ENCODE measurements around the gene CDKL5.
"Not testable (repeated sequence)": the region's sequence is repeated elsewhere in the genome, so short reads cannot be mapped to it uniquely, and the experiment has no call there.

The CDKL5 gene

DNA sequence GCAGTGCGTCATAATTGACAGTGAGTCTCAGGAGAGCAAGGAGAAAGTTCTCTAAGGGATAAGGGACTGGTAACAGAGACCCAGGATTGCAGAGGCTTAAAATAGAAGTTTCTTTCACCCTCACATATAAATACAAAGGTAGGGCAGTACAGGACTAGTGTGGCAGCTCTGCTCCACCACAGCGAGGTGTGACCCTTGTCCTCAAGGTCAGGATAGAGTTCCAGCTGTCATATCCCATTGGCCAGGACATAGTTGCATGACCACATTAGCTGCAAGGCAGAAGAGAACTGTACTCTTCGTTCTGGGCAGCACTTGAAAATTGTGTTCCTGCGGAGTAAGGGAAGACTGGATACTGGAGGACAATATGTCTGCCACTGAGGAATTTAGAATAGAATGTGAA lies 152.0 kb downstream of the CDKL5 start:
- no peak for DNase-seq (ENCODE audit: extremely low spot score)
- ChIA-PET CTCF (no interaction called here), POLR2A (no interaction called here)
- TF ChIP-seq BHLHE40 (IDR thresholded peaks at IDR 0.05; ENCODE audit: borderline replicate concordance) = no peak
- TF ChIP-seq FOXA1 (IDR thresholded peaks at IDR 0.05) = no peak
- TF ChIP-seq L3MBTL2 (conservative IDR thresholded peaks at IDR 0.05) = no peak
- TF ChIP-seq ARNT (IDR thresholded peaks at IDR 0.05) = no peak
- no peak for TF ChIP-seq SUZ12 (IDR thresholded peaks at IDR 0.05)
- TF ChIP-seq, protein P1, sequence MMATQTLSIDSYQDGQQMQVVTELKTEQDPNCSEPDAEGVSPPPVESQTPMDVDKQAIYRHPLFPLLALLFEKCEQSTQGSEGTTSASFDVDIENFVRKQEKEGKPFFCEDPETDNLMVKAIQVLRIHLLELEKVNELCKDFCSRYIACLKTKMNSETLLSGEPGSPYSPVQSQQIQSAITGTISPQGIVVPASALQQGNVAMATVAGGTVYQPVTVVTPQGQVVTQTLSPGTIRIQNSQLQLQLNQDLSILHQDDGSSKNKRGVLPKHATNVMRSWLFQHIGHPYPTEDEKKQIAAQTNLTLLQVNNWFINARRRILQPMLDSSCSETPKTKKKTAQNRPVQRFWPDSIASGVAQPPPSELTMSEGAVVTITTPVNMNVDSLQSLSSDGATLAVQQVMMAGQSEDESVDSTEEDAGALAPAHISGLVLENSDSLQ (IDR thresholded peaks at IDR 0.05) = no peak
- no peak for TF ChIP-seq ELF4 (IDR thresholded peaks at IDR 0.05)
- no peak for TF ChIP-seq NFRKB (IDR thresholded peaks at IDR 0.05)
- TF ChIP-seq ZNF384 (IDR thresholded peaks at IDR 0.05) = no peak
- TF ChIP-seq CTBP1 (IDR thresholded peaks at IDR 0.05; ENCODE audit: borderline replicate concordance) = no peak
- no peak for TF ChIP-seq SP1 (IDR thresholded peaks at IDR 0.05)
- TF ChIP-seq FOXM1 (IDR thresholded peaks at IDR 0.05; ENCODE audit: borderline replicate concordance) = no peak
- no peak for TF ChIP-seq HDGF (IDR thresholded peaks at IDR 0.05; ENCODE audit: borderline replicate concordance)
- TF ChIP-seq LEF1 (IDR thresholded peaks at IDR 0.05; ENCODE audit: borderline replicate concordance) = no peak
- no peak for TF ChIP-seq FOXK2 (IDR thresholded peaks at IDR 0.05)
- TF ChIP-seq TARDBP (IDR thresholded peaks at IDR 0.05) = no peak

DNA sequence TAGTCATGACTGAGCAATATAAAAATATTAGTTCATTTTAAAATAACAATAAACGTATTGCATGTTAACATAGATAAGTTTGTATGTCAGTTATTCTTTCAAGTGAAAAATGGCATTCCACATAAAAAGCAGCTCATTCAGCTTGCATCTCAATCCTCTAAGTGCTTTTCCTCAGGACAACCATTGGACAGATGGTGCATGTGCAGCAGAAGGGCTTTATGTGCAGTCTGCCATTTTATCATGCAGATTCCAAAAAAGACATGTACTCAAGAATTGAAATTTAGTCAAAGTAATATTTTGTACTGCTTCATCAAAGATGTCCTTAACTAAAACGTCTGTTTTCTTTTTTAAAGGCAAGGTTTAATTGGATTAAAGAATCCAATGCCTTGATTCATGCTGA lies 153.1 kb downstream of the CDKL5 start:
- TF ChIP-seq NFRKB (IDR thresholded peaks at IDR 0.05) = no peak
- TF ChIP-seq BHLHE40 (IDR thresholded peaks at IDR 0.05; ENCODE audit: borderline replicate concordance) = no peak
- TF ChIP-seq ARNT (IDR thresholded peaks at IDR 0.05) = no peak
- no peak for TF ChIP-seq L3MBTL2 (conservative IDR thresholded peaks at IDR 0.05)
- TF ChIP-seq HDGF (IDR thresholded peaks at IDR 0.05; ENCODE audit: borderline replicate concordance) = no peak
- no peak for TF ChIP-seq FOXM1 (IDR thresholded peaks at IDR 0.05; ENCODE audit: borderline replicate concordance)
- DNase-seq (ENCODE audit: extremely low spot score) = no peak
- ChIA-PET CTCF (no interaction called here), POLR2A (no interaction called here)

DNA sequence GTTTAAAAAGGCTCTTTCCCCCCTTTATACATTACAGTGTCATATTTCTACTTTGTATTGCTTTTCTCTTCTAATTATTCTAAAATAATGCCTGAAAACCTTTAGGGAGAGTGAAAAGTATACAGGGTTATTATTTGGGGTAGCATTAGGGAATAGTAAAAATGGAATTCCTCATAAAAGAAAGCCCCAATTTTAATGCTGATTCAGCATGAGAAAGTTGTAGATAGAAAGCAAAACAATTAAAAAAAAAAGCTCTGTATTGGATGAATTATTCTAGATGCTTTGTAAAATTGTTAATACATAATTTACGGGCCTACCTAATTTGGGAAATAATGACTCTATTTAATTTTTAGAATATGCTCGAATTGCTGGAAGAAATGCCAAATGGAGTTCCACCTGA lies 154.1 kb downstream of the CDKL5 start:
- ChIA-PET POLR2A (no interaction called here), CTCF (no interaction called here)
- TF ChIP-seq FOXK2 (IDR thresholded peaks at IDR 0.05) = no peak
- TF ChIP-seq ZNF384 (IDR thresholded peaks at IDR 0.05) = no peak
- TF ChIP-seq LEF1 (IDR thresholded peaks at IDR 0.05; ENCODE audit: borderline replicate concordance) = no peak
- TF ChIP-seq CTBP1 (IDR thresholded peaks at IDR 0.05; ENCODE audit: borderline replicate concordance) = no peak
- no peak for TF ChIP-seq FOXA1 (IDR thresholded peaks at IDR 0.05)
- TF ChIP-seq ELF4 (IDR thresholded peaks at IDR 0.05) = no peak
- no peak for TF ChIP-seq SUZ12 (IDR thresholded peaks at IDR 0.05)
- TF ChIP-seq, protein P1 (IDR thresholded peaks at IDR 0.05) = no peak
- no peak for TF ChIP-seq SP1 (IDR thresholded peaks at IDR 0.05)
- DNase-seq (ENCODE audit: extremely low spot score) = no peak

DNA sequence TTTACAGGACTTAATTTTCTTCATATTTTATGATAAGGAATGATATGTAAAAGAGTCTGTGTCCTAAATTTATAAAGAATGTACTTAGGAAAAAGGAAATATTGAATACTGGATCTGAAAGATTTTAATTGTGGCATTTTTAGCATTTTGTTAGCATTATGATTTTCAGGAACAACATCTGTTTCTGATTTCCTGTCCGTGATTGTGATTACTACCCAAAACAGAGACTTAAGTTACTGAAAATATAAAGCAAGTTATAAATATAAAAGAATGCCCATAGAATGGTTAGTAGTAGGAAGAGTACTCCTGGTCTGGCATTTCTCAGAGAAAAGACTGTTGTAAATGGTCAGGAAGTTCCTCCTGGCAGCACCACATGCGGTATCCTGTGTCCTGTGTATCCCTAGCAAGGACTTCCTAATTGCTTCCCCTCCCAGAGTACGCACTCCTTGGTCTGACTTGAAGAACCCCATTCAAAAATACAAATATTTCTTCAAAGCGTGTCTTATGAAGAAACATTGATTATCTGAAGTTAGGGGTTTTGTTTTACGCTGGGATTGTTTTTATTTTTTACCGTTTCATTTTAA lies 157.6 kb downstream of the CDKL5 start:
- no peak for DNase-seq (ENCODE audit: extremely low spot score)
- CTCF ChIA-PET = no interaction called here
- POLR2A ChIA-PET = no interaction called here
- TF ChIP-seq FOXA1 (IDR thresholded peaks at IDR 0.05) (no peak), ELF4 (IDR thresholded peaks at IDR 0.05) (no peak), TARDBP (IDR thresholded peaks at IDR 0.05) (no peak), HDGF (IDR thresholded peaks at IDR 0.05; ENCODE audit: borderline replicate concordance) (no peak), ZNF384 (IDR thresholded peaks at IDR 0.05) (no peak), CTBP1 (IDR thresholded peaks at IDR 0.05; ENCODE audit: borderline replicate concordance) (no peak), L3MBTL2 (conservative IDR thresholded peaks at IDR 0.05) (no peak), SUZ12 (IDR thresholded peaks at IDR 0.05) (no peak), ARNT (IDR thresholded peaks at IDR 0.05) (no peak), FOXM1 (IDR thresholded peaks at IDR 0.05; ENCODE audit: borderline replicate concordance) (no peak), LEF1 (IDR thresholded peaks at IDR 0.05; ENCODE audit: borderline replicate concordance) (no peak), NFRKB (IDR thresholded peaks at IDR 0.05) (no peak), BHLHE40 (IDR thresholded peaks at IDR 0.05; ENCODE audit: borderline replicate concordance) (no peak)

DNA sequence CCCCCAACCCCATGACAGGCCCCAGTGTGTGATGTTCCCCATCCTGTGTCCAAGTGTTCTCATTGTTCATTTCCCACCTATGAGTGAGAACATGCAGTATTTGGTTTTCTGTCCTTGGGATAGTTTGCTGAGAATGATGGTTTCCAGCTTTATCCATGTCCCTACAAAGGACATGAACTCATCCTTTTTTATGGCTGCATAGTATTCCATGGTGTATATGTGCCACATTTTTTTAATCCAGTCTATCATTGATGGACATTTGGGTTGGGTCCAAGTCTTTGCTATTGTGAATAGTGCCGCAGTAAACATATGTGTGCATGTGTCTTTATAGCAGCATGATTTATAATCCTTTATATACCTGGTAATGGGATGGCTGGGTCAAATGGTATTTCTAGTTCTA lies 163.9 kb downstream of the CDKL5 start:
- CTCF ChIA-PET; POLR2A ChIA-PET; DNase-seq (ENCODE audit: extremely low spot score): not testable (repeated sequence)

DNA sequence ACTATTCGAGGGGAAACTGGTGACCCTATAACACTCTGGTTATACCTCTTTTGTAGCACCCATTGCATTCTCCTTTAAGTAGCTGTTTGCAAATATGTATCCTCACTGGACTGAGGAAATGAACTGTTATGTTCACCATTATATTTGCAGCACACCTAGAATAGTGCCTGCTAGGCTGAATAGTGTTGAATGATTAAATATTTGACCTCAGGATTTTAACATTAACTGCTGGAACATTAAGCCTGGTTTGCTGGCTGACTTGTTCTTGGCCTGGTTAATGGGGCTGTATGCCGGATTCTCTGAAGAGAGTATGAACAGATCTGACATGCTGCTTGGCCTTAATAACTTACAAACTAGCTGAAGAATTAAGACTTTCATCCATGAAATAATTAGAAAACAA lies 166.4 kb downstream of the CDKL5 start:
- ChIA-PET CTCF (no interaction called here), POLR2A (no interaction called here)
- TF ChIP-seq, protein P1 (IDR thresholded peaks at IDR 0.05) = no peak
- TF ChIP-seq SUZ12 (IDR thresholded peaks at IDR 0.05) (no peak), SP1 (IDR thresholded peaks at IDR 0.05) (no peak), L3MBTL2 (conservative IDR thresholded peaks at IDR 0.05) (no peak), ARNT (IDR thresholded peaks at IDR 0.05) (no peak), FOXM1 (IDR thresholded peaks at IDR 0.05; ENCODE audit: borderline replicate concordance) (no peak), HDGF (IDR thresholded peaks at IDR 0.05; ENCODE audit: borderline replicate concordance) (no peak), ELF4 (IDR thresholded peaks at IDR 0.05) (no peak), CTBP1 (IDR thresholded peaks at IDR 0.05; ENCODE audit: borderline replicate concordance) (no peak), NFRKB (IDR thresholded peaks at IDR 0.05) (no peak), LEF1 (IDR thresholded peaks at IDR 0.05; ENCODE audit: borderline replicate concordance) (no peak), FOXA1 (IDR thresholded peaks at IDR 0.05) (no peak)
- DNase-seq (ENCODE audit: extremely low spot score) = no peak

DNA sequence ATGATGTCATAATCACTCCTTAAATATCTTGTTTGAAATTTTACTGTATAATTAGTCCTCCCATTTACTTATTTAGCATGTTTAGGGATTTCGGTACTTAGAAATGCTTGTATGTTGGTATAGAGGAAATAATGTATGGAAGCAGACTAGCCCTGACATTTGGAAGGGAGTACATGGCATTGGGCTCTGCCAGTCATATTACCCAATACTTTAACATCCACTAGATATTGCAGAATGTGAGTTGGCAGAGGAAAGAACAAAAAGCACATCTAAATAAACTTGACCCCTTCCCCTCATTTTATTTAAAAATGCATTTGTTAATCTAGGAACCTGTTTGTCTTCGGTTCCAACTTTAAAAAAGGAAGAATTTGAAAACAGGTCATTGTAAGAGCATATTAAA lies 168.7 kb downstream of the CDKL5 start:
- POLR2A ChIA-PET = no interaction called here
- no peak for DNase-seq (ENCODE audit: extremely low spot score)
- TF ChIP-seq SP1 (IDR thresholded peaks at IDR 0.05) (no peak), ELF4 (IDR thresholded peaks at IDR 0.05) (no peak), NFRKB (IDR thresholded peaks at IDR 0.05) (no peak), ARNT (IDR thresholded peaks at IDR 0.05) (no peak), FOXK2 (IDR thresholded peaks at IDR 0.05) (no peak), FOXA1 (IDR thresholded peaks at IDR 0.05) (no peak), HDGF (IDR thresholded peaks at IDR 0.05; ENCODE audit: borderline replicate concordance) (no peak), BHLHE40 (IDR thresholded peaks at IDR 0.05; ENCODE audit: borderline replicate concordance) (no peak), ZNF384 (IDR thresholded peaks at IDR 0.05) (no peak)
- CTCF ChIA-PET = no interaction called here
